ENCODE data around the gene RAMP1. TPM values are rescaled to one million over a fixed set of nuclear protein-coding genes. Genes with fewer than 3 reads are reported as not detected.
"Not testable (repeated sequence)": the region's sequence is repeated elsewhere in the genome, so short reads cannot be mapped to it uniquely, and the experiment has no call there.

The RAMP1 gene
- total RNA-seq, 1 experiment from 2014 or later = 23.4 TPM

- Histone ChIP-seq H3K4me3 (replicated peaks in 1 of 2; ENCODE audit: low read depth in 1 of 2, low read length in 2 of 2) (no peak overlapping the region), H3K4me1 (ENCODE audit: control insufficient read depth in 1 of 2, insufficient read depth in 2 of 2, low read length in 2 of 2) (no peaks in the 10 kb centered on the region; a peak in 1 of 4 replicates), H3K9me3 (ENCODE audit: control insufficient read depth in 1 of 2, insufficient read depth in 1 of 2, low read depth in 1 of 2, low read length in 2 of 2) (peaks cover 7 to 14% of the 10 kb centered on the region in 2 experiments; a peak in 3 of 4 replicates), H3K9ac (ENCODE audit: low read length) (no peak overlapping the region), H3K79me2 (ENCODE audit: insufficient read depth, low read length) (no peaks in the 10 kb centered on the region), H3K27me3 (ENCODE audit: insufficient read depth, low read length) (no peaks in the 10 kb centered on the region), H4K20me1 (ENCODE audit: insufficient read depth) (no peaks in the 10 kb centered on the region), H2AFZ (ENCODE audit: low read depth, low read length, poor library complexity, severe bottlenecking) (no peak overlapping the region), H3K4me2 (ENCODE audit: low read length) (no peak overlapping the region), H3K27ac (ENCODE audit: low read depth, low read length) (no peak overlapping the region), H3K36me3 (ENCODE audit: control insufficient read depth in 1 of 2, insufficient read depth in 2 of 2, low read length in 2 of 2) (no peaks in the 10 kb centered on the region), H3K9me2 (ENCODE audit: insufficient read depth) (no peaks in the 10 kb centered on the region)
- CTCF ChIA-PET = no interaction called here
- no TSS peak for BruUV-seq (replicated peaks)
- DNase-seq (ENCODE audit: low read depth, low spot score) = peak; percentile 18
- POLR2A ChIA-PET = no interaction called here
- TF ChIP-seq ZFX (IDR thresholded peaks at IDR 0.05) (no peak), TCF7L2 (IDR thresholded peaks at IDR 0.05; ENCODE audit: borderline replicate concordance, extremely low read depth, insufficient read depth, insufficient read length) (no peak), REST (IDR thresholded peaks at IDR 0.05; ENCODE audit: low read depth) (no peak)
- no peak for ATAC-seq
- RAD21 ChIA-PET (ENCODE audit: low non-redundant PET in 1 of 2, low total read pairs in 2 of 2, uncharacterized antibody in 2 of 2, unreplicated experiment in 2 of 2) = no interaction called here
- intact Hi-C loops (cut with micrococcal nuclease) = no loop called here
Observed at GRCh38 chr2:237944302-237944701, 84.9 kb downstream of the RAMP1 start.

- BruUV-seq (replicated peaks) = no TSS peak
- ChIA-PET CTCF (no interaction called here), POLR2A (no interaction called here), RAD21 (ENCODE audit: low non-redundant PET in 1 of 2, low total read pairs in 2 of 2, uncharacterized antibody in 2 of 2, unreplicated experiment in 2 of 2) (no interaction called here)
- Histone ChIP-seq H3K27me3 (ENCODE audit: insufficient read depth, low read length) (no peaks in the 10 kb centered on the region), H4K20me1 (ENCODE audit: insufficient read depth) (no peaks in the 10 kb centered on the region), H3K4me1 (ENCODE audit: control insufficient read depth in 1 of 2, insufficient read depth in 2 of 2, low read length in 2 of 2) (no peaks in the 10 kb centered on the region), H3K9me2 (ENCODE audit: insufficient read depth) (no peaks in the 10 kb centered on the region), H3K4me3 (replicated peaks in 1 of 2; ENCODE audit: low read depth in 1 of 2, low read length in 2 of 2) (no peak overlapping the region), H3K27ac (ENCODE audit: low read depth, low read length) (no peak overlapping the region), H2AFZ (ENCODE audit: low read depth, low read length, poor library complexity, severe bottlenecking) (no peak overlapping the region), H3K9ac (ENCODE audit: low read length) (no peak overlapping the region), H3K9me3 (ENCODE audit: control insufficient read depth in 1 of 2, insufficient read depth in 1 of 2, low read depth in 1 of 2, low read length in 2 of 2) (peaks cover 7 to 14% of the 10 kb centered on the region in 2 experiments; a peak in 3 of 4 replicates), H3K36me3 (ENCODE audit: control insufficient read depth in 1 of 2, insufficient read depth in 2 of 2, low read length in 2 of 2) (no peaks in the 10 kb centered on the region), H3K4me2 (ENCODE audit: low read length) (no peak overlapping the region), H3K79me2 (ENCODE audit: insufficient read depth, low read length) (no peaks in the 10 kb centered on the region)
- TF ChIP-seq CTCF (IDR thresholded peaks at IDR 0.05 in 2 of 3, conservative IDR thresholded peaks at IDR 0.05 in 1 of 3; ENCODE audit: borderline replicate concordance in 1 of 3, insufficient read depth in 1 of 3, low read depth in 2 of 3, low read length in 2 of 3) = no peak
- TF ChIP-seq CBX3 (IDR thresholded peaks at IDR 0.05; ENCODE audit: low read depth) = no peak
- DNase-seq (ENCODE audit: low read depth, low spot score) (no peak), ATAC-seq (no peak)
- intact Hi-C loops (cut with micrococcal nuclease) = no loop called here
Observed at GRCh38 chr2:237946423-237946822, 87.0 kb downstream of the RAMP1 start.

GRCh38 chr2:237951354-237951753, 91.9 kb downstream of the RAMP1 start:
- H2AFZ ChIP-seq (ENCODE audit: low read depth, low read length, poor library complexity, severe bottlenecking); H3K79me2 ChIP-seq (ENCODE audit: insufficient read depth, low read length); RAD21 ChIA-PET (ENCODE audit: low non-redundant PET in 1 of 2, low total read pairs in 2 of 2, uncharacterized antibody in 2 of 2, unreplicated experiment in 2 of 2); BruUV-seq (replicated peaks); POLR2A ChIA-PET; H3K4me2 ChIP-seq (ENCODE audit: low read length); H3K27ac ChIP-seq (ENCODE audit: low read depth, low read length); H3K9ac ChIP-seq (ENCODE audit: low read length); H3K36me3 ChIP-seq (ENCODE audit: control insufficient read depth in 1 of 2, insufficient read depth in 2 of 2, low read length in 2 of 2); ATAC-seq; H3K27me3 ChIP-seq (ENCODE audit: insufficient read depth, low read length); H4K20me1 ChIP-seq (ENCODE audit: insufficient read depth); H3K9me3 ChIP-seq (ENCODE audit: control insufficient read depth in 1 of 2, insufficient read depth in 1 of 2, low read depth in 1 of 2, low read length in 2 of 2); H3K9me2 ChIP-seq (ENCODE audit: insufficient read depth); DNase-seq (ENCODE audit: low read depth, low spot score); CTCF ChIA-PET; H3K4me3 ChIP-seq (replicated peaks in 1 of 2; ENCODE audit: low read depth in 1 of 2, low read length in 2 of 2); intact Hi-C loops (cut with micrococcal nuclease); H3K4me1 ChIP-seq (ENCODE audit: control insufficient read depth in 1 of 2, insufficient read depth in 2 of 2, low read length in 2 of 2): not testable (repeated sequence)
